Thymus (tissue), 11 donors: ENCODE data around the gene DCST2. TPM values are rescaled to one million over a fixed set of nuclear protein-coding genes. Genes with fewer than 3 reads are reported as not detected.

Experiments used
- DNase-seq, 9 donors: peaks; one replicate each; pipeline ENCODE4 v3.0.0-alpha.2; 2013; ENCODE audit warnings: low spot score in 9 of 9, low read depth in 6 of 9, missing footprints in 1 of 9
- H3K27ac ChIP-seq, 2 donors: one replicate each; pipeline ENCODE4 v1.5.1; 2013; ENCODE audit warnings: control low read depth in 1 of 2, low read depth in 1 of 2, low read length in 1 of 2, mild to moderate bottlenecking in 1 of 2, moderate library complexity in 1 of 2
- H3K27me3 ChIP-seq, 2 donors: one replicate each; pipeline ENCODE4 v1.5.1; 2013; ENCODE audit warnings: low read length in 1 of 2; ENCODE audit not compliant: control insufficient read depth in 2 of 2, insufficient read depth in 1 of 2
- H3K36me3 ChIP-seq, 2 donors: one replicate each; pipeline ENCODE4 v1.5.1; 2013; ENCODE audit warnings: low read length in 1 of 2, mild to moderate bottlenecking in 1 of 2, moderate library complexity in 1 of 2; ENCODE audit not compliant: control insufficient read depth in 2 of 2, insufficient read depth in 2 of 2
- H3K4me1 ChIP-seq, 2 donors: one replicate each; pipeline ENCODE4 v1.5.1; 2013; ENCODE audit warnings: low read length in 2 of 2; ENCODE audit not compliant: control insufficient read depth in 2 of 2, insufficient read depth in 2 of 2
- H3K4me3 ChIP-seq, 2 donors: one replicate each; pipeline ENCODE4 v1.5.1; 2013; ENCODE audit warnings: low read length in 2 of 2, control low read depth in 1 of 2, mild to moderate bottlenecking in 1 of 2
- H3K9me3 ChIP-seq, 2 donors: one replicate each; pipeline ENCODE4 v1.5.1; 2013; ENCODE audit warnings: low read length in 1 of 2, mild to moderate bottlenecking in 1 of 2; ENCODE audit not compliant: control insufficient read depth in 2 of 2, insufficient read depth in 1 of 2
- WGBS: extraction: QIAGEN DNeasy Blood & Tissue Kit; methylation state at CpG from one replicate; pipeline ENCODE4 v1.1.7; 2013; 5-methylcytosine and 5-hydroxymethylcytosine counted together
- polyA plus RNA-seq: library from polyadenylated mRNA; stranded (reverse); fragments of 200-250 nt; gene quantifications from one replicate; pipeline ENCODE4 v1.2.3, GENCODE V29; 2013
- total RNA-seq: library from RNA; stranded (reverse); fragments of 120-200 nt; gene quantifications from one replicate; pipeline ENCODE4 v1.2.4, GENCODE V29; 2013
- donor health status: healthy.

DCST2 gene
- total and polyA plus RNA-seq, 2 donors: 0.24 to 7.8 TPM

DNA sequence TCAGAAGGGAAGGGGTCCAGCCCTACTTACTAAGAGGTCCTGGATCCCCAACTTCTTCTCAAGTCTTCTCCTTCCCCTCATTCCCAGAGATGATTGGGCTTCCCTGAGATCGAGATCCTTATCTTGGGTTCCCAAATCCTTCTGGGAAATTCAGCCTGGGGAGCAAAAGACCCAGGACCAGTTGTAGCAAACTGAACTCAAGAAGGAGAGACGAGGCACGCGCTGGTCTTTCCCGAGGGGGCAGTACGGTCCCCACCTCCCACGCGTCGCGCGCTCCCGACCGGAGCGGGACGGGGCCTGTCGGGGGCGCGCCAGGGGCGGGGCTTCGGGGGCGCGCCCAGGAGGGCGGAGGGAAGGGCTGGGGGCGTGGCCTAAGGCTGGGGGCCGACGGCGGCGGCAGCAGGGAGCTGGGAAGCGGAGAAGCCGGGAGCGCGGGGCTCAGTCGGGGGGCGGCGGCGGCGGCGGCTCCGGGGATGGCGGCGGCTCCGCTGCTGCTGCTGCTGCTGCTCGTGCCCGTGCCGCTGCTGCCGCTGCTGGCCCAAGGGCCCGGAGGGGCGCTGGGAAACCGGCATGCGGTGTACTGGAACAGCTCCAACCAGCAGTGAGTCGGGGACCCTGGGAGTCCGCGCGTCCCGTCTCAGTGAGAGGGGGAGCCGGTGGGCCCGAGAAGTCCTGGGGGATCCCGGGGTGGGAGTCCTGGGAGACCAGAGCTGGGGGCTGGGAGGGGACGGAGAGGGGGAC is 45.1 kb upstream of the DCST2 start, which contains the start of gene EFNA3:
Gene EFNA3 (plus strand): TSS at position 369 of the 741 bp plus-strand sequence. CDS start 105 bp downstream, at position 474.
- Histone ChIP-seq H3K27me3 (peaks cover 55 to 89% of the 10 kb centered on the region in 2 donors), H3K4me1 (peaks cover 16 to 59% of the 10 kb centered on the region in 2 donors), H3K27ac (no peak within 1 kb of the TSS), H3K4me3 (peak within 1 kb of the TSS; percentile 22 to 37), H3K36me3 (no peaks in the 10 kb centered on the region), H3K9me3 (peaks cover 0 to 15% of the 10 kb centered on the region in 2 donors)
- DNase-seq: peak in 2 of 9 donors; percentile 43 to 54
- WGBS: 3% methylated on average over 59 of the region's 59 CpGs

DNA sequence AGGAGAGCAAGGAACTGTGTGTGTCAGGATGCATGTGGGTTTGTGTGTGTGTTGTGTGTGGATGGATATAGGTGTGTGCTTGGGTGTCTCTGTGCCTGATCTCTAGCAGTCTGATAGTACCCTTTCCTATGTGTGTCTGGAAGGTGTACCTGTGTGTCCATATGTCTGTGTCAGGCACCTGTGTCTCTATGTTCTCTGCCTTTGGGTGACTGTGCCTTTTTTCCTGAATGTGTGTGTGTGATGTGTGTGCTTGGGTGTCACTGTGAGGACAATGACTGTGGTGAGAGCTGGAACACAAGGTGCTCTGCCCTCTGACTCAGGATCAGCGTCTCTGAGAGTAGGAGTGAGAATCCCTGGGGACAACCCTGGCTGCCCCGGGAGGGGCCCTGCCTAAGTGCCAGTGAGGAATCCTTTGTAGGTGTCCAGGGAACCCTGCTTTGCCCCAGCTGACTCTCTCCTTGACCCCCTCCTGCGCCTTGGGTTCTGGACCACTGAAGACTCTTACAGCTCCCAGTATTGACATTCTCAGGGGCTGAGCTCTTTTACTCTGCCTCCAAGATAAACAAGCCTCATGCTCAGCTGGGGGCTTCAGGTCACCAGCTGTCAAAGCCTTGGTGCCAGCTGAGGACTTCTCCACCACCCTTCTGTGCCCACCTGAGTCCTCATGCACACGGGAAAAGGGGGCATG is 44.3 kb upstream of the DCST2 start:
- Histone ChIP-seq H3K4me3 (no peak overlapping the region), H3K9me3 (peaks cover 0 to 12% of the 10 kb centered on the region in 2 donors), H3K36me3 (no peaks in the 10 kb centered on the region), H3K27me3 (peaks cover 47 to 88% of the 10 kb centered on the region in 2 donors), H3K27ac (no peak overlapping the region), H3K4me1 (peaks cover 16 to 58% of the 10 kb centered on the region in 2 donors)
- 95% methylated on average over 4 of the region's 4 CpGs for WGBS
- no peak for DNase-seq

DNA sequence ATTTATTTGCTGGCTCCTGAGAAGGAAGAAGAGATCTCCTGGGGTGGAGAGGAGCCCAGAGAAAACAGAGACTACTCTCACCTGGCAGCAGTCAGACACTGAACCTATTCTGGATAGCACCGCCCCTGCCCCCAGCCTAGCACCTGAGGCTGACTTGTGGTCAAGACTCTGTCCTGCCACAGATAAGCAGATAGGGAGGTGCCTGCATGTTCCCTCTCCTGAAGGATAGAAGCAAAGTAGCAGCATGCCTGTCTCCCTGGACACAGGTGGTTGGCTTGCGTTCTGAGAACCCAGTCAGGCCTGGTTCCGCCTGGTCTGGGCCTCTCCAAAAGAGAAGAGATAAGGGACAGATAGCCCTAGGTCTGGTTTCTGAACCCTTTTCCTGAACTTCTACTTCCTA is 43.8 kb upstream of the DCST2 start:
- Histone ChIP-seq H3K9me3 (peaks cover 0 to 12% of the 10 kb centered on the region in 2 donors), H3K27ac (no peak overlapping the region), H3K4me1 (peaks cover 16 to 52% of the 10 kb centered on the region in 2 donors), H3K27me3 (peaks cover 42 to 87% of the 10 kb centered on the region in 2 donors), H3K4me3 (no peak overlapping the region), H3K36me3 (no peaks in the 10 kb centered on the region)
- 98% methylated on average over 3 of the region's 3 CpGs for WGBS
- no peak for DNase-seq

DNA sequence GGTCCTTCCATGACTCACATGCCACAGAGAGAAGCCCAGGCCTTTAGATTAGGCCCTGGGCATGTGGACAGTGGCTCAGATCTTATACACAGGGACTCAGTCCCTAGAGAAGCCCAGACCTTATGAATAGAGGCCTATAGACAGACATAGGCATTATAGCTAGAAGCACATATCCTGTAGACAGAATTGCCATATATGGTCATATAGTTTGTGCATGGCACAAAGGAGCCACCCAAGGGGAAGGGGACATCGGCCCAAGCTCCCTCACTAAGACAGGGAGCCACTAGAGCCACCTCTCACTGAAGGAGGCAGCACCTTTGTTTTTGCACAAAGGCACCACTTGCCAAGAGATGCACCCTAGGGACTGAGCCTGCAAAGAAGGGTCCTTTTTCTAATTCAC is 42.8 kb upstream of the DCST2 start:
- no peak overlapping the region for H3K27ac ChIP-seq
- peaks cover 0 to 12% of the 10 kb centered on the region in 2 donors for H3K9me3 ChIP-seq
- no peak overlapping the region for H3K4me3 ChIP-seq
- no peaks in the 10 kb centered on the region for H3K36me3 ChIP-seq
- 77% methylated on average over 1 of the region's 1 CpG for WGBS
- peaks cover 33 to 87% of the 10 kb centered on the region in 2 donors for H3K27me3 ChIP-seq
- H3K4me1 ChIP-seq: peaks cover 12 to 49% of the 10 kb centered on the region in 2 donors
- DNase-seq: no peak

DNA sequence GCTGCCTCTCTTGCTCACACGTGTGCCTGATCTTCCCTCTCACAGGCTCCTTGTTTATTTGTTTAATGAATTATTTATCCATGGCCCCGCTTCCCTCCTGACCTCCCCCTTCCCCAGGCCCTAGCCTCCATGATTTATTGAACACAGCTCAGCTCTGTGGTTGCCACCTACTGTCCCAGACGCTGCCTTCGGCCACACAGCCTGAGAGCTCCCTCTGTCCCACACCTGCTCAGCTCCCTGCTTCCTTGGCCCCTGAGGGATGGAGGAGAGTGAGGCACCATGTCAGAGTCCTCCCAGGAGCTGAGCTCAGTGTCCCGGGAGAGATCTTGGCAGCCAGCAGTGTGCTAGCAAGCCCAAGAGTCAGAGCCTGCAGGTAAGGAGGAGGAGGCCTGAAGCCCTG is 42.0 kb upstream of the DCST2 start:
- Histone ChIP-seq H3K4me1 (peaks cover 11 to 49% of the 10 kb centered on the region in 2 donors), H3K27ac (no peak overlapping the region), H3K36me3 (no peaks in the 10 kb centered on the region), H3K27me3 (peaks cover 24 to 87% of the 10 kb centered on the region in 2 donors), H3K4me3 (no peak overlapping the region), H3K9me3 (peaks cover 0 to 7% of the 10 kb centered on the region in 2 donors)
- no peak for DNase-seq
- WGBS: 96% methylated on average over 5 of the region's 5 CpGs

DNA sequence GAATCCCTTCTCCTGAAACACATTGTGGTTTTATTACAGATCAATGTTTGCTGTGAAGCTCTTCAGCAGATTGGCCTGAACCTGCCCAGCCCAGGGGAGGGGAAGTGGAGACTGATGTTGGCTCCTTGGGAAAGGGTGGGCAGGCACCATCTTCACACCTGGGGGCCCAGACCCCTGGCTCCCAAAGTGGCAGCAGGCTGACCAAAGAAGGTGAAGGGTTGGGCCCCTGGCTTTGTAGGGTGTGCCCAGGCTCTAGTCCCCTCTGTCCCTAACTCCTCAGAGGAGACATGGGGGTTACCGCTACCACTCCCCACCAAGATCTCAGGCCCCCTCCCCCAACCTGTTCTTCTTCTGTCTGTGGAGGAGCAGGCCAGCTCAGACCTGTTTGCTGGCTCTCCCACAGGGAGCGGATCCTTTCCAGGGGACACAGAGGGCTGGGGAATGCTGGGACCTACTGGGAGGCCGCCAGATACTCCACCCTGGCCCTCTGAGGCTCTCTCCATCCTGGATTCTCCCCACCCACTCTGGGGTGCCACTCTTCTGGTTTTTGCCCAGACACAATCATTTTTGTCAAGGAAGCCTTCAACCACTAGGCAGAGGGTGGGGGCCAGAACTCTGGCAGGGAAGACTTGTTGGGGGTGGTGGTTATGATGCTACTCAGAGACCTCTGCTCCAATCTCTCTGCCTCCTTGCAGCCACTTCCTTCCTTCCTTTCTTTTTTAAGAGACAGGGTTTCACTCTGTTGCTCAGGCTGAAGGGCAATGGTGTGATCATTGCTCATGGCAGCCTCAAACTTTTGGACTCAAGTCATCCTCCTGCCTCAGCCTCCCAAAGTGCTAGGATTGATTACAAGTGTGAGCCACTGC is 40.0 kb upstream of the DCST2 start:
- no peak overlapping the region for H3K4me3 ChIP-seq
- H3K9me3 ChIP-seq: no peaks in the 10 kb centered on the region
- 89% methylated on average over 3 of the region's 3 CpGs for WGBS
- peaks cover 9 to 40% of the 10 kb centered on the region in 2 donors for H3K4me1 ChIP-seq
- peak in 1 of 9 donors; percentile 34 for DNase-seq
- no peak overlapping the region for H3K27ac ChIP-seq
- H3K27me3 ChIP-seq: peaks cover 8 to 81% of the 10 kb centered on the region in 2 donors
- H3K36me3 ChIP-seq: peaks cover 3% of the 10 kb centered on the region in 2 donors

DNA sequence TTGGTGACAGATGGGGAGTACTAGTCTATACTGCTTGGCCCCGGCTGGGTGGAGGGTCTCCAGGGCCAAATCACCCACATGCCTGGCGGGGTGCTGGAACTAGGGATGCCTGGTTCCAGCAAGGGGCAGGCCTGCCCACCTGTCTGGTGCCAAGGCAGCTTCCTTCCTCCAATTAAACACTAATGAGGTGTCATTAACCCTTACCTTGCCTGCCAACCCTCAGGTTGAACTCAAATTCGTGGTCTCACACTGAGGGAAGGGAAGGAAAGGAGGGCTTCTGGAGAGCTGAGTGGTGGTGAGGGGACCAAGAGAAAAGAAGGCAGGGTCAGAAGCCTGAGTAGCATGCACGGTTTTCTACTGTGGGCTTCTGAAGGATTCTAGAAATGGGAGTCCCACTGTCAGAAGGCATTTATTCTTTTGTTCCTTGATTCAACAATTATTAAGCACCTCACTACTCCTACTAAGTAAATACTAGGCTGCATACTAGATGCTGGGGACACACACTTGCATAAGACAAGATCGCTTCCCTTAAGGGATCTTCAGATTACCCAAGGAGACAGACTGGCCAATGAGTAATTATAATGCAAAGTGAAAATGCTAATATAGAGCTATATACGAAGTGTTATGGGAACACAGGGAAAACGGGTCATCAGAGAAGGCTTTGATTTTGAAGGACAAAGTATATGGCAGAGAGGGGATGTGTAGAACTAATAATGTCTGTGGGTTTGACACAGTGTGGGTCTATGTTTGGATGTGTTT is 39.1 kb upstream of the DCST2 start:
- Histone ChIP-seq H3K27me3 (peaks cover 0 to 72% of the 10 kb centered on the region in 2 donors), H3K9me3 (no peaks in the 10 kb centered on the region), H3K4me3 (no peak overlapping the region), H3K36me3 (peaks cover 3% of the 10 kb centered on the region in 2 donors), H3K27ac (no peak overlapping the region), H3K4me1 (peaks cover 9 to 40% of the 10 kb centered on the region in 2 donors)
- no peak for DNase-seq
- 85% methylated on average over 7 of the region's 7 CpGs for WGBS

DNA sequence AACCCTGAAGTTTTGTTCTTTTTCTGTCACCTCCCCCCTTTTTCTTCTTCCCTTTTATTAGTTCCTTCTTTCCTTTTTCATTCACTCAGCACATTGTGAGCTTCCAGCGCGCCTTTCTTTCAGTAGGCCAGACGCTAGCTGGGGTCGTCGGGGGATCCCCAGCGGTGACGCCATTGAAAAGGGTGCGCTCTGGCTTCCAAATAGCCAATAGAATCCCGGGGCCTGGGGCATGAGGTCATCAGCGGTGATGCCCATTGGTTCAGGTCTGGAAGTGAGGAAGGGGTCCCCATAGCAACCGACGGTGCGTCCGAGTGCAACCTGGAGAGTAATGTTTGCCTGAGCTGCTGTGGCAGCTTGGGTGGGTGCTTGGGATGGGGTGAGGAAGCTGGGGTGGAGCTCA is 38.1 kb upstream of the DCST2 start:
- H3K27me3 ChIP-seq: peaks cover 0 to 62% of the 10 kb centered on the region in 2 donors
- no peak overlapping the region for H3K27ac ChIP-seq
- DNase-seq: peak in 1 of 9 donors; percentile 12
- H3K4me1 ChIP-seq: peaks cover 9 to 37% of the 10 kb centered on the region in 2 donors
- H3K36me3 ChIP-seq: peaks cover 3 to 9% of the 10 kb centered on the region in 2 donors
- no peak overlapping the region for H3K4me3 ChIP-seq
- no peaks in the 10 kb centered on the region for H3K9me3 ChIP-seq
- 83% methylated on average over 14 of the region's 14 CpGs for WGBS
